SHP77 (cell line): ENCODE measurements around the gene KRT33B.
"Not testable (repeated sequence)": the region's sequence is repeated elsewhere in the genome, so short reads cannot be mapped to it uniquely, and the experiment has no call there.

Source experiments
- DNase-seq, 2 experiments: peaks; one replicate each; lab custom pipeline; 2025; lab: John Stamatoyannopoulos, UW

The KRT33B gene

DNA sequence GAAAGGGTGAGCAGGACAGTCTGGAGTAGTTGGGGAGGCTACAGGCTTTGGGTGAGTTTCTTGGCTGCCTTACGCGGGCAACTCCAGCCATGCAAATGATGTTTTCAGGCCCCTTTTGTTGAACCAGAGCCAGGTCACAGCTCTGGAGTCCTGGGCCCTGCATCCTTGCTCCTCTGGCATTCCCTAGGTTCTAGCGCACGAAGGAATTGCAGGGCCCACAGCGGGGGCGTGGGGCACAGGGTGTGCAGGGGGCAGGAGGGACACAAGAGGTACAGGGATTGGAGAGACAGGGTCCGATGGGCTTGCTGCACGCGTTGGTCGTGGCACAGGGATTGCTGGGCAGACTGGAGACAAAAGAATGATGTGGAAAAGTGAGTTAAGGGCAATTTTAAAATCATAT, 24.2 kb upstream of the KRT33B start:
- DNase-seq: no peak

DNA sequence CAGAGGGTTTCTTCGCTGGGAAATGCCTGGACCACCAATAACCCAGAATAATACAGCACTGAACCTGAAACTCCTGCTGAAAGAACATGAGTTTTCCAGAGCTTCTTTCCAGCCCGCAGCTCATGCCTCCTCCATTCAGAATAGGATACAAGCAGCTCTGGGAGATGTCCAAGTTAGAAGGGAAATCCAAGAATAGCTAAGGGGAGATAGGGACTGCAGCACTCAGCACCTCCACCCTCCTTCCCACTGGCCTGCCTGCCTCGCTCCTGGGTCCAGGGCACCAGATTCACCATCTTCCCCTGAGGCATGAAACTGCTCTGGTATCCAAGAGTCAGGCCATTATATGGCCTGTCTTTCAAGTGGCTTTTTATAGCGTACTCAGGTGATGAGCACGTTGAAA, 23.7 kb upstream of the KRT33B start:
- DNase-seq: no peak

DNA sequence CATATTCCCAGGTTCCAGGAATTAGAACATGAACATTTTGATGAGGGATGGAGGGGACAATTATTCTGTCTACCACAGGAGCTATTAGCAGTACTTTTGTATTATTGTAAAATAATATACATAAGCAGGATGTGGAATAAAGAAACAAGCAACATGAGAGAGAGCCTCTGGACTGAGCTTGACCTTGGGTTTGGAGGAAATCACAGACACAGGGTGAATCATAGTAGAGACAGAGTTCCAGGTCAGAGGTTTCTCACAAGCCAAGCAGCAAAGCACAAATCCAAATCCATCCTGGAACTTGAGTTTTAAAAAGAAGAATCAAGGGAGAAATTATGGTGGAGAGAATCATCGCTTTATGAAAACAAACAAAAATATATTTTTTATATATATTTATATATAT, 22.7 kb upstream of the KRT33B start:
- DNase-seq: no peak

DNA sequence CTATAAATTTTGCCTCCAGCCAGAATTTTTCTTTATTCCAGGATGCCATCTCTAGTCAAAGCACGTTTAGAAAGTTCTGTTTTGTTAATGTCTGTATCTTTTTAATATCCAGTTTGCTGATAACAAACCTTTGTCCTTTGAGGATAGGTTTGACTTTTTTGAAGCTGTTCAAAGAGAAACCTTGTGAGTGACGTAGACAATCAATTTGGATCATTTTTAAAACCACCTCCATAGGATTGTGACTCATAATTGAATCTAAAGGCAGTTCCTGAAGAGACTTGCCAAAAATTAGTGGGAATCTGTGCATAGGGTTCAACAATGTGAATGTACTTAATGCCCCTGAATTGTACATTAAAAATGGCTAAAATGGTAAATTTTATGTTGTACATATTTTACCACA, 21.9 kb upstream of the KRT33B start:
- DNase-seq: no peak

DNA sequence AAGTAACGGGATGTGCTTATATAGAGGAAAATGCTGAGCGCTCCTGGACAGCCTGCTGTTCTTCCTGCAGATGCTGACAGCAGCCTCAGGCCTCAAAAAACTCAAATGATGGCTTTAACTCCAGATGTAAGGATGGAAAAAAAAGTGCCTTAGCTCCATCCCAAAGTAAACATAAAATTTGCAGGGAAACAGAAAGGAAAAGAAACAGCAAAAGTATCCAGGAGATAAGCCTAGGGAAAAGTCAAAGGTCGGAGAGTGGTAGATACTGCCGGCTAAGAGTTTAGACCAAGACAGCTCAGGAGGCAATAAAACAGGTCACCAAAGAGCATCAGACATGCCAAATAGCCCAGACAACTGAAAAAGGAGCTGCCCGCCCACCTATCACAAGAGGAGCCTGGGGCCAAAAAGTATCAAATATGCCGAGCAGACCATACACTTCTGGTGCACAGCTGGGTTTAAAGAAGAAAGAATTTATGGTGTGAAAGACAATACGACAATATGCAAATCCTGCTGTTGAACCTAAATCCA, 20.9 kb upstream of the KRT33B start:
- DNase-seq: no peak

DNA sequence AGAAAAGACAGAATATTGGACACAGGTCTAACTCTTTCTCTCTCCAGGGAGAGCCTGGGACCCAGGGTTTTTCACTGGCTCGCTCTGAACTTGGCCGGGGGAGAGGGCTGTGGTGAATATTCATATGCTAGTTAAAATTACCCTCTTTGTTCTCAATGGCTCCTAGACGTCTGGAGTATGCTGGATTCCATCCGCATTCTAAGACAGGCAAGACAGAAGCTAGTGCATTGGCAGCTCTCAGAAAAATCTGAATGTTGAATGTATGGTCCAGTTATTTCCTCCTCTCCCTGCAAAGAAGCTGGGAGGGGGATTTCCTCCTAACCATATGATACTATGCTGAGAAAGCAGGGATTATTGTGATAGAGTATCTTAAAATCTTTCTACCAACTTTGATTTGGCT, 18.1 kb upstream of the KRT33B start:
- no peak for DNase-seq

DNA sequence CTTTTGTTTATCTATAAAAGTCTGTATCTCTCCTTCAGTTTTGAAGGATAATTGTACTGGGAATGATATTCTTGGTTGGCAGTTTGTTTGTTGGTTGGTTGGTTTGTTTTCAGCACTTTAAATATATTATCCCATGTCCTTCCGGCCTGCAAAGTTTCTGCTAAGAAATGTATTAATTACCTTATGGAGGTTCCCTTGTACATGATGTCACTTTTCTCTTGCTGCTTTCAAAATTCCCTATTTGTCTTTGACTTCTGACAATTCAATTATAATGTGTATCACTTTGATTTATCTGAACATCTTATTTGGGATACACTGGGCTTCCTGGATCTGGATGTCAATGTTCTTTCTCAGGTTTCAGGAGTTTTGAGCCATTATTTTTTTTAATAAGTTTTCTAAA, 16.6 kb upstream of the KRT33B start:
- DNase-seq: no peak

DNA sequence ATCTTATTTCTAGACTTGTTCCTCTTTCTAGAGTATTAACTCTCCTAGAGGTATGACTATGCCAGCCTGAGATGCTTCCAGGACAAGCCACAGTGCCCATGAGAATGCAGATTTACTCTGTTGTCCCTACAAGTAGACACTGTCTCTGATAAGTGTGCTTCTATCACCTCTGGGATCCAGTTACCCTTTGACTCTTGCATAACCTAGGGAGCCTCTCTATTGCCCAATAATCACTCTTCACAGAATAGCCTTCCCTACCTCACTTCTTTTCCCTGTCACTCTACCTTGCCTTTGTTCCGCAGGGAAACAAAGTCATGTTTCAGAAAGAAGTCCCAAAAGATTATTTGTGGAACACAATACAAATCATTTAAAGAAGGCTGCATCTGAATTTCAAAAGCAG, 14.1 kb upstream of the KRT33B start:
- DNase-seq: no peak

DNA sequence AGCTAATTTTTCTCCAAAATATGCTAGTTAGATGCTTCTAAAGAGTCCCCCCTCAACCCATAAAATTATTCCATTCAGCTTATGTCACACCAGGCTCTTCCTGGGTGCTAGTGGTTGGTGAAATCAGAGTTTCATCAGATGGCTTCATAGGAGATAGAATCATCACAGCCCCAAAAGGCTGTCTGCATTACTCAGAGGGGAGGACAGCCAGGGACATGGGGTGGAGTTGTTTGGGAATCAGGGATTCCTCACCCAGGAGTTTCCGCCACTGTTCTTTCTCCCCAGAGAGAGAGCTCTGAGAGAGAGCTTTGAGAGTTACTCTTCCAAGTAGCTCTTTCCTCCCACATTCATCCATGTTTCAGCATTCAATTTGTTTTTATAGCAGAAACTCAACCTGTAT, 12.8 kb upstream of the KRT33B start:
- no peak for DNase-seq

DNA sequence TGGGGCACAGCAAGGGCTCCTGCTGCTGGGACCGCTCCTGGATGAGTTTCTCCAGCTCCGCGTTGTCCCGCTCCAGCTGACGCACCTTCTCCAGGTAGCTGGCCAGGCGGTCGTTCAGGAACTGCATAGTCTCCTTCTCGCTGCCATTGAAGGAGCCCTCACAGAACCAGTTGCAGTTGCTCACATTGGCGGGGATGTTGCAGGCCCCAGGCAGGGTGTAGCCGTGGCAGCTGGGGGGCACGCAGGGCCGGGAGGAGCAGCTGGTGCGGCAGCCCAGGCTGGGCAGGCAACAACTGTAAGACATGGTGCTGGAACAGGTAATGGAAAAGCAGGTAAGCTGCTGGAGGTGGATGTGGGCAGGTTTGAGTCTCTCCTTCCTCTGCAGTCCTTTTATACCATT, 12.3 kb upstream of the KRT33B start, which contains the start of gene KRT34:
TSS of gene KRT34 (minus strand) at position 364 of the 400 bp plus-strand sequence. CDS start at position 304, 60 bp downstream.
- not testable (repeated sequence) for DNase-seq

DNA sequence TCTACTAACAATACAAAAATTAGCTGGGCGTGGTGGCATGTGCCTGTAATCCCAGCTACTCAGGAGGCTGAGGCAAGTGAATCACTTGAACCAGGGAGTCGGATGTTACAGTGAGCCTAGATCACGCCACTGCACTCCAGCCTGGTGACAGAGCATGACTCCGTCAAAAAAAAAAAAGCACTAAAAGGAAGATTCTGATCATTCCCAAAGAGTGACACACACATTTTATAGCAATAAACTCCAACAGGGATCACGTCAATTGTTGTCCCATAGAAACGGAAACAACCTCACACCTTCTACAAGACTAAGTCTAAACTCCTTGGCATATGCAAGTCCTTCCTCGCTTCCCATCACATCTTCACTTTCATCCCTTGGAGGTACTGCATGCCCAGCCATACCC, 10.5 kb upstream of the KRT33B start:
- DNase-seq: not testable (repeated sequence)

DNA sequence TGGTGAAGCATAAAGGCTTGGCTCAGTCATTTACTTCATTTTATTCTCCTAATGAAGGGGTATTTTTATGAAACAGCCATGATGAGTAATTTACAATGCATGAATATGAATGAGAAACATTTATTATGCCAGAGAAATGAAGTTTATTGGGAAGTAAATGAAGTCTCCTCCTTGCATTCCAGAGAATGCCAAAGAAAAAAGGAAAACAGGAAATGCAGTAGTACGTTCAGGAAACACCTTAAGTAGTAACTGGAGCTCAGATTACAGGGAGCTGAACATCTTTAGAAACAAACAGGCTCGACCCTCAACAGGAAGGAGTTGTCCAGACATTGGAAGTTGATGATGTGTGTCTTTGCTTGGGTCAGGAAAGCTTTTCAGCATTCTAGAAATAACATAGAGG, 7.9 kb upstream of the KRT33B start:
- DNase-seq: no peak

DNA sequence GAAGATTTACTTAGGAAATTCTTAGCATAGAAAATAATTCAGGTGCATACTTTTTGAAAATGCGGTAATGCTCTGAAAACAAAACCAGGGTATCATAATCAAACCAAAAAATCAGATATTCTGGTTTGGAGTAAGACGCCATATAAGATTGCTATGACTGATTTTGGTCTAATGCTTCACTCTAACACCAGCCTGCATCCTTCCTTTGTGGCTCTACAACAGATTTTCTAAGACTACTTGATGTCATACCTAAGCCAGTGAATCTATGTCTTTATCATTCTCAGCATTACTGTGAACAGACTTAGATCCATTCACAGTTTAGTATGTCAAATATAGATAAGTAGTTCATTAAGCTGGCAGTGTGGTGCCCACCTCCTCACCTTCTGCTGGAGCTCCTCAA, 590 bp downstream of the KRT33B start:
- DNase-seq: no peak

DNA sequence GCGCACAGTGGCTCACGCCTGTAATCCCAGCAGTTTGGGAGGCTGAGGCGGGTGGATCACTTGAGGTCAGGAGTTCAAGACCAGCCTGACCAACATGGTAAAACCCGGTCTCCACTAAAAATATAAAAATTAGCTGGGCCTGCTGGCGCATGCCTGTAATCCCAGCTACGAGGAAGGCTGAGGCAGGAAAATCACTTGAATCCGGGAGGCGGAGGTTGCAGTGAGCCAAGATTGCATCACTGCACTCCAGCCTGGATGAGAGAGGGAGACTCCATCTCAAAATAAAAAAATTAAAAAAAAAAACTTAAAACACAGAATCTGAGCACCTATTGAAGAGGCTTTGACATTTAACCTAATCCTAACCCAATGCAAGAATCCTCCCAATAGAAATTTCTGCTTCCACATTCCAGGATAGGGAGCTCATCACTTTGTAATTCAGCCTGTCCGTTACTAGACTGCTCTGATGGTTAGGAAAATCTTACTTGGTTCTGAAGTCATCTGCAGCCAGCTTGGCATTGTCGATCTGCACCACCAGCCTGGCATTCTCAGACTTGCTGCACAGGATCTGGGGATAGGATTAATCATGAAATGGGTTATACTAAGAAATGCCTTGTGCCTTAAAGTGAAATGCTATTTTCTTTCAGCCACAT, 2.1 kb downstream of the KRT33B start:
- DNase-seq: no peak

DNA sequence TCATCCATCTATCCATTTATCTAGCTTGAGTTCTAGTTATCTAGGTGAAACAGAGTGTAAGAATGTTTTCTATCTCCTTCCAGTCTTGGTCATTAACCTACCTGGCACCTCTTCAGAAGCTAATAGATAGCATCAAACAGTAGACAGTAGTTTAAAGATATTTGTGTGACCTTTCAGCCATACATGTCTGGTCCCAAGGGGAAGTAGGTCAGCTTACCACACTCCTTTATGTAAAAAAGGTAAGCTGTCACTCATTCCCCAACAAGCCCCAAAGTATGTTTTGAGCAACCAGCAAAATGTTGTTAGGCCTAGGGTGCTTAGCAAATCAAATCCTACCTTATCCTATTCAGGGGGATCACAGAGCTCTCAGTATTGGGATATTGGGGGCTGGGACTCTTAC, 3.5 kb downstream of the KRT33B start:
- DNase-seq: no peak

DNA sequence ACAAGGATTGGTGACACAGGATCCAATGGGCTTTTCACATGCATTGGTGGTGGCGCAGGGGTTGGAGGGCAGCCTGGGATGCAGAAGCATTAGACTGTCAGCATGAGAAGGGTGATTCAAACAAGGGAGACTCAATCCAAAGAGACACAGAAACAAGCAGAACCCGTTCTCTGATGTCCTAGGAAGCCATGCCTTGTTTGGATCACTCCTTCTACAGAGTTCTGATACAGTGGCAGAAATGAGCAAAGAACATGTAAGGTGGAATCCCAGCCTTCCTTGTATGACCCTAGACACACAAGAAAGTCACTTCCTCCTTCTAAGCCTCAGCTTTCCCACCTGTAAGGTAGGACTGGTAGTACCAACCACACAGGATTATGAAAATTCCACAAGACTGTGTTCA, 5.7 kb downstream of the KRT33B start:
- no peak for DNase-seq

DNA sequence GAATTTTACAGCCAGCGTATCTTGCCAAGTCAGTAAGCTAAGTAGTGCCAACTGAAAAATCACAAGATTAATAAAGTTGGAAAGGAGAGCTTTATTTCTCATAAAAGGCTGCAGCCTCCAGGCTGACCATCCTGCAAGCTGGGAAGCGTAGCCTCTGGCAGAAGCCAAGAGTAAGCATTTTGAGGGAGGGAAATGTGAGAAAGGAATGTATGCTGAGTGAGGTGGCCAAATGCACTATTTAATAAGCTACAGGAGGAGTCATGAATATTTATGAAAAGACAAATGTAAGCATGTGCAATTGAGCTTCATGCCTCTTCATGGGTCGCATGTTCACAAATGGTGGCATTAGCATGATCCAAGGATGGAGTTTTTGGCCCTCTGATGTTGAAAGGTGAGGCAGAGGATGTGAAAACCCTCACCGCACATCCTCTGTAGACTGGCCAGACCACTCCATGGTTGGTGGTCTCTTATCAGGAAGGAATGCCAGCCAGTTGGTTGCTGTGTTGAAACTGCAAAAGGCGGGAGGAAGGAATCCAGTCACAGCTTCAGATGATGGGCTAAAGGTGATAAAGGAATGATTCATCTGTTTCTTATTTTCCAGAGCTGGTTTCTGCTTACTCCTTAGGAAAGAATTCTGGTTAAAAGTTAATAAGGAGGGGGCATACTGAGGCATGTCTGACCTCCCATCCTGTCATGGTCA, 9.2 kb downstream of the KRT33B start:
- no peak for DNase-seq

DNA sequence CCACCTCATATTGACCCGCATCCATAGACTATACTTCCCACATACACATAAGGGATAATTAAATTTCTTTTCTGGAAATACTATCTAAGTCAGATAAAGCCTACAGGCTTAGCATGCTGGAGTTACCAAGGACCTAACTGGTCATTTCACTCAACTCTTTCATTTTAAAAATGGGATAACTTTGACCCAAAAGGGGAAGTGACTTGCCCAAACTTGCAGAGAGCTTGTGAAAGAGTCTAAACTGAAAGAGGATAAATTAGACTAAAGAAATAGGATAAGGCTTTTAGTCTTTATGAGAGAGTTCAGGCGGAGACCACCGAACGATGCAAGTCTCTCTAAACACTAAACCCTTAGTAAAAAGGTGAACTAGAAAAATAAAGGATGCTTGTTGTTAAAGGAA, 15.1 kb downstream of the KRT33B start:
- no peak for DNase-seq

DNA sequence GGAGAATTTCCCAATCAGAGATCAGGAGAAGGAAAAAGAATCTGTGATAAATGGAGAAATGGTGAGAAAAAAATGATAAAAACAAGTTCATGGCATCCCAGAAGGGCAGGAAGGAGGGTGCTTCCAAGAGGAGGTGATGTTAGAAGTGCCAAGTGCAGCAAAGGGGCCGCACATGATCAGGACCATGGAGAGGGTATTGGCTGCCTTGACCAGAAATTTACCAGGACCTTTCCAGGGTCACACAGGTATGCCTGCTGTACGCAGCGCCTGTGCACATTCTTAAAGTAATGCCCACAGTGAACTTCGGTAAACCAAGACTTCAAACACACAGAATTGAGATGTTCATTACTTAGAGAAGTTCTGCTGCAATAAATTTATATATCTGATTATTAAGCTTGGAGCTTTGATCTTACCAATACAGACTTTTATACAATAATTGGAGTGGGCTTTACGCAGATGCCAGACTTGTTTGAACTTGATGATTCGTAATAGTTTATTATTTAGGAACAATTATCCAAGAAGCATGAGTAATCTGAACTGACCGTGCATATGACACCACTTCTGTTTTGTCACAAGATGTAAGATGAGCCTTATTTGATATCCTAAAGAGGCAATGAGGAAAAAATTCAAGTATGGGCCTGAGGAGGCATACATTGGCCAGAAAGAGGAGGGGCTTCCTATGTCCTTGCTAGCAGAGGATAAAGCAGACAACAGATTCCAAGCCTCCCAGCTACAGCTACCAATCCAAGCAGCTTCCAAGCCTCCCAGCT, 16.8 kb downstream of the KRT33B start:
- no peak for DNase-seq

DNA sequence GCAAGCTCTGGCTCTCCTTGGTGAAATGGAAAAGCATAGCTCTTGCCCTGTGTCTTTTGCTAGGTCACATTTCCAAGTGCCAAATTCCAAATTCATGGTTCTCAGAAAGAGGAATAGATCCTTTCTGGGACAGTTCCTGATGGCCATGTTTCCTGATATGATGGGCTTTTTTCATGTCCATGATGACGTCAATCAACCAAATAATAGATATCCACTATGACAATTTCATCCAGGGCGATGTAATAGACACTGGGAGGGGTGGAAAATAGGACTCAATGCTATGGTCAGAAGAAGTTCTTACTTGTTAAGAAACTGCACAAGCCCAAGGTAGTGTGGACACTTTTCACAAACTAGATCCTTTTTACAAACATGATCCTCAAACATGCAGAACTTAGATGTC, 18.4 kb downstream of the KRT33B start:
- DNase-seq: no peak

DNA sequence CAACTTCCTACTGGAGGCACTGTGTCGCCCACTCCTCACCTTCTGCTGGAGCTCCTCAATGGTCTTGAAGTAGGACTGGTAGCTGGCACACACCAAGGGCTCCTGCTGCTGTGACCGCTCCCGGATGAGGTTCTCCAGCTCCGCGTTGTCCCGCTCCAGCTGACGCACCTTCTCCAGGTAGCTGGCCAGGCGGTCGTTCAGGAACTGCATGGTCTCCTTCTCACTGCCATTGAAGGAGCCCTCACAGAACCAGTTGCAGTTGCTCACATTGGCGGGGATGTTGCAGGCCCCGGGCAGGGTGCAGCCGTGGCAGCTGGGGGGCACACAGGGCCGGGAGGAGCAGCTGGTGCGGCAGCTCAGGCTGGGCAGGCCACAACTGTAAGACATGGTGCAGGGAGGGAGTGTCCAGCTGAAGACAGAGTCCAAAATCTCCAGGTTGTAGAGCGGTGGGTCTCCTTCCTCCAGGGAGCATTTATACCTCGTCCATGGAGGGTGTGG, 19.2 kb downstream of the KRT33B start, which contains the start of gene KRT33A:
TSS of gene KRT33A (minus strand) at position 448 of the 498 bp plus-strand sequence. CDS start at position 387, 61 bp downstream.
- DNase-seq: not testable (repeated sequence)
